ENCODE results near the gene CFAP97D1. TPM values are rescaled to one million over a fixed set of nuclear protein-coding genes. Genes with fewer than 3 reads are reported as not detected.

CFAP97D1 gene
- total RNA-seq: under 1 TPM in 1 of 2 experiments, not detected in 1; 0.07 TPM

DNA sequence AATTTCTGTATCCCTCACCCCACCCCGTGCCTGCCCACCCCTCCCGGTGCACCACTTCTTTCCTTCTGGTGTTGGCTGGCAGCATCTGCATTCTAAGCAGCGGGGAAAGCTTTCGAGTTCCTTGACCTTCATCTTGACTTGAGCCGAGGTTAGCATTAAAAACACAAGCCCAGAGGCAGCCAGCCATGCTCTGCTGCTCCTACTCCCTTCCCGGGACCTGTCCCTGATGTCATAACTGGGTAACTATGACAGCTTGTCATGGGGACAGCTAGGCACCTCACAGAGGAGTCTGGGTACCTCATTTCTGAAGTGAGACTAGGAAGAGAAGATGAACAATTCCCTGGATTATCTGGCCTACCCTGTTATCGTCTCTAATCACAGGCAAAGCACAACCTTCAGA is at the start of gene CFAP97D1:
Gene CFAP97D1, plus strand, starts transcription at position 301 of the 400 bp plus-strand sequence. Its CDS starts 28 bp downstream, at position 329.
- Mint-ChIP-seq H3K9me3 (no peaks in the 10 kb centered on the region), H3K36me3 (ENCODE audit: low read depth) (peaks cover 2% of the 10 kb centered on the region), H3K4me3 (peak within 1 kb of the TSS; percentile 77), H3K27ac (no peak within 1 kb of the TSS), H3K27me3 (peaks cover 33% of the 10 kb centered on the region), H3K4me1 (ENCODE audit: low read depth) (peaks cover 10% of the 10 kb centered on the region)
- intact Hi-C loops (cut with micrococcal nuclease): no loop called here
- DNase-seq: no peak
- no peak for ATAC-seq
- POLR2A ChIA-PET: no interaction called here
- TF ChIP-seq, protein P1, sequence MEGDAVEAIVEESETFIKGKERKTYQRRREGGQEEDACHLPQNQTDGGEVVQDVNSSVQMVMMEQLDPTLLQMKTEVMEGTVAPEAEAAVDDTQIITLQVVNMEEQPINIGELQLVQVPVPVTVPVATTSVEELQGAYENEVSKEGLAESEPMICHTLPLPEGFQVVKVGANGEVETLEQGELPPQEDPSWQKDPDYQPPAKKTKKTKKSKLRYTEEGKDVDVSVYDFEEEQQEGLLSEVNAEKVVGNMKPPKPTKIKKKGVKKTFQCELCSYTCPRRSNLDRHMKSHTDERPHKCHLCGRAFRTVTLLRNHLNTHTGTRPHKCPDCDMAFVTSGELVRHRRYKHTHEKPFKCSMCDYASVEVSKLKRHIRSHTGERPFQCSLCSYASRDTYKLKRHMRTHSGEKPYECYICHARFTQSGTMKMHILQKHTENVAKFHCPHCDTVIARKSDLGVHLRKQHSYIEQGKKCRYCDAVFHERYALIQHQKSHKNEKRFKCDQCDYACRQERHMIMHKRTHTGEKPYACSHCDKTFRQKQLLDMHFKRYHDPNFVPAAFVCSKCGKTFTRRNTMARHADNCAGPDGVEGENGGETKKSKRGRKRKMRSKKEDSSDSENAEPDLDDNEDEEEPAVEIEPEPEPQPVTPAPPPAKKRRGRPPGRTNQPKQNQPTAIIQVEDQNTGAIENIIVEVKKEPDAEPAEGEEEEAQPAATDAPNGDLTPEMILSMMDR (IDR thresholded peaks at IDR 0.05): no peak
- CTCF ChIA-PET: interaction anchor here (0.9 to 1.9 kb wide), 2 partner anchors 14 to 66 kb away, joined by 4 to 8 read pairs; partner anchors contain the start of gene CD300LG

DNA sequence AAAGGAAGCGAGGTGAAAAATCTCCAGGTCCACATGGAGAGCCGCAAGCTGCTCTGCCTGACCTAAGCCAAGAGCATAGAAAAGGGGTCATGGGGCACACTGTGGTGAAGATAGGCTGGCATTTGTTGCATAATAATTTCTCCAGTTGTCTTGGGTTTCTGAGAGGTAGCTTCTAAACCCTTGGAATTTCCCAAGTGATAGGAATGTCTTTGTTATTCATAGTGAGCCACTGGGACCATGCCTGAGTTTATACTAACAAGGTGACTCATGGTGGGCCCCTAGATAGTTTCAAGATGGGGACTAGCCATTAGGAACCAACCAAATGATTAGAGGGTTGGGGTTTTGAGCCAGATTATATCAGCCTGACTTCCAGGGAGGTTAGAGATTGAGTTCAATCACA is 47.3 kb upstream of the CFAP97D1 start:
- intact Hi-C loops (cut with micrococcal nuclease): no loop called here
- Mint-ChIP-seq H3K4me3 (no peak overlapping the region), H3K36me3 (ENCODE audit: low read depth) (no peaks in the 10 kb centered on the region), H3K9me3 (peaks cover 4% of the 10 kb centered on the region), H3K4me1 (ENCODE audit: low read depth) (no peaks in the 10 kb centered on the region), H3K27me3 (no peaks in the 10 kb centered on the region), H3K27ac (no peak overlapping the region)
- TF ChIP-seq, protein P1 (IDR thresholded peaks at IDR 0.05): no peak
- ChIA-PET POLR2A (no interaction called here), CTCF (interaction anchor here (1.0 to 1.6 kb wide), 3 partner anchors 12 to 33 kb away, joined by 4 to 6 read pairs (median 4); no protein-coding TSS in a partner anchor)
- DNase-seq (no peak), ATAC-seq (no peak)

DNA sequence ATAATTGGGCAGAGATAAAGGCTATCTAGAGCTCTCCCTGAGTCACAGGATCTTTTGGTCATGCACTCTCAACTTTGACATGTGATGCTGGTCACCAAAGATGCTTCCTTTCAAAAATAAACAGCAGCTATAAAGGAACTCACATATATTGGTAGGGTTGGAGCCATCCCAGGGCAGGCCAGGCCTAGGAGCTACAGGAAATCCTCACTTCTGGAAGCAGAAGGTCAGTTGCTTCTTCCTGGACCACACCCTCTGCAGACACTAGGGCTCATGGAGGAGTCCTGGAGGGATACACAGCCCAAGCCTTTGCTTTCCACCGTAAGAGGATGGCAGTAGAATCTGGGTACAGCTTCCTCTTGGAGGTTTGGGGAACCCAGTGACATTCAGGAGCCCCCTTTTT is 46.3 kb upstream of the CFAP97D1 start:
- Mint-ChIP-seq H3K4me1 (ENCODE audit: low read depth) (no peaks in the 10 kb centered on the region), H3K36me3 (ENCODE audit: low read depth) (no peaks in the 10 kb centered on the region), H3K27me3 (no peaks in the 10 kb centered on the region), H3K4me3 (no peak overlapping the region), H3K27ac (no peak overlapping the region), H3K9me3 (peaks cover 4% of the 10 kb centered on the region)
- TF ChIP-seq, protein P1 (IDR thresholded peaks at IDR 0.05): no peak
- no peak for DNase-seq
- intact Hi-C loops (cut with micrococcal nuclease): no loop called here
- ATAC-seq: no peak
- ChIA-PET POLR2A (no interaction called here), CTCF (interaction anchor here (0.8 to 1.6 kb wide), 4 partner anchors 11 to 144 kb away, joined by 3 to 7 read pairs (median 5); no protein-coding TSS in a partner anchor)

DNA sequence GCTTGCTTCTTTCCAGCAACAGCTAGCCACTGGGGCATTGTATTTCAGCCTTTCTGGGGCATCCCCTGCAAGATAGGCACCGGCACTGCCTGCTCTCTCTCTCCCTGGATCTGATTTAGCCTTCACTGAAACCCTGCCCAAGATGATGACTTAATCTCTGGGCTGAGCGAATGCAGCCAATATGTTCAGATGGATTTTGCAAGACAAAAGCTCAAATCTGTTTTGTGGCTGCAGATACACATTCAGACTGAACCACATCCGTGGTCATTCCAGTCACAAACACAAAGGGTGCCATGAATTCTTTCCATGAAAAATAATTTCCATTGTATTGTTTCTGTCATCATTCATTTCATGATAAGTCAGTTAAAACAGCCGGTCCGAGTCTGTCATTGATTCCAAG is 45.9 kb upstream of the CFAP97D1 start:
- intact Hi-C loops (cut with micrococcal nuclease): no loop called here
- Mint-ChIP-seq H3K27me3 (peaks cover 2% of the 10 kb centered on the region), H3K9me3 (peaks cover 4% of the 10 kb centered on the region), H3K4me1 (ENCODE audit: low read depth) (no peaks in the 10 kb centered on the region), H3K4me3 (no peak overlapping the region), H3K27ac (no peak overlapping the region), H3K36me3 (ENCODE audit: low read depth) (no peaks in the 10 kb centered on the region)
- DNase-seq (no peak), ATAC-seq (no peak)
- TF ChIP-seq, protein P1 (IDR thresholded peaks at IDR 0.05): no peak
- POLR2A ChIA-PET: no interaction called here
- CTCF ChIA-PET: interaction anchor here (0.8 to 1.6 kb wide), 4 partner anchors 11 to 144 kb away, joined by 3 to 7 read pairs (median 5); no protein-coding TSS in a partner anchor

DNA sequence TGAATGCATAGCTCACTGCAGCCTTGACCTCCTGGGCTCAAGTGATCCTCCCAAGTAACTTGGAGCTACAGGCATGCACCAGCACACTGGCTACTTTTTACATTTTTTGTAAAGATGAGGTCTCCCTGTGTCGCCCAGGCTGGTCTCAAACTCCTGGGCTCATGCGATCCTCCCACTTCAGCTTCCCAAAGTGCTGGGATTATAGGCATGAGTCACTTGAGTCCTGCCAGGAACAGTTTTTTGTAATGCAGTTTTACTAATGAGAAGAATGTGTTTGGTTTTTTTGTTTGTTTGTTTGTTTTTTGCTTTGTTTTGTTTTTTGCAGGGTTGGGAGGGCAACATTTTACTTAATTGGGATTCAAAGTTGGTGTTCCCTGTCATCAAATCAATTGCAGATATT is 43.8 kb upstream of the CFAP97D1 start:
- Mint-ChIP-seq H3K27me3 (peaks cover 2% of the 10 kb centered on the region), H3K27ac (no peak overlapping the region), H3K4me1 (ENCODE audit: low read depth) (no peaks in the 10 kb centered on the region), H3K9me3 (peaks cover 4% of the 10 kb centered on the region), H3K4me3 (no peak overlapping the region), H3K36me3 (ENCODE audit: low read depth) (no peaks in the 10 kb centered on the region)
- no peak for DNase-seq
- POLR2A ChIA-PET: no interaction called here
- TF ChIP-seq, protein P1 (IDR thresholded peaks at IDR 0.05): no peak
- CTCF ChIA-PET: interaction anchor here (1.1 to 1.3 kb wide), 3 partner anchors 29 to 44 kb away, joined by 3 to 4 read pairs (median 3); no protein-coding TSS in a partner anchor
- no peak for ATAC-seq
- intact Hi-C loops (cut with micrococcal nuclease): no loop called here

Data from activated CD8-positive, alpha-beta T cell treated with anti-CD3 and anti-CD28 coated beads for 36 hours (primary cell).